Epithelial cell of esophagus (primary cell): ENCODE data around the gene TMED4.

Source experiments
- DNase-seq: peaks from one replicate; pipeline ENCODE4 v3.0.0; 2010; ENCODE audit warnings: low read depth
- H3K4me3 ChIP-seq: 2 replicates; pipeline ENCODE4 v1.5.1; 2011; ENCODE audit warnings: mild to moderate bottlenecking, low read length, control low read depth
- TF ChIP-seq, protein P1 (sequence below): IDR thresholded peaks from 2 replicates; pipeline ENCODE4 v1.5.1; 2011; ENCODE audit warnings: low read depth, mild to moderate bottlenecking, low read length, control low read depth, inconsistent platforms; ENCODE audit not compliant: insufficient read depth; ENCODE audit errors: missing control alignments

Gene TMED4

GRCh38 chr7:44534087-44534486 is 47.9 kb downstream of the TMED4 start:
- H3K4me3 ChIP-seq = no peak overlapping the region
- TF ChIP-seq, protein P1, sequence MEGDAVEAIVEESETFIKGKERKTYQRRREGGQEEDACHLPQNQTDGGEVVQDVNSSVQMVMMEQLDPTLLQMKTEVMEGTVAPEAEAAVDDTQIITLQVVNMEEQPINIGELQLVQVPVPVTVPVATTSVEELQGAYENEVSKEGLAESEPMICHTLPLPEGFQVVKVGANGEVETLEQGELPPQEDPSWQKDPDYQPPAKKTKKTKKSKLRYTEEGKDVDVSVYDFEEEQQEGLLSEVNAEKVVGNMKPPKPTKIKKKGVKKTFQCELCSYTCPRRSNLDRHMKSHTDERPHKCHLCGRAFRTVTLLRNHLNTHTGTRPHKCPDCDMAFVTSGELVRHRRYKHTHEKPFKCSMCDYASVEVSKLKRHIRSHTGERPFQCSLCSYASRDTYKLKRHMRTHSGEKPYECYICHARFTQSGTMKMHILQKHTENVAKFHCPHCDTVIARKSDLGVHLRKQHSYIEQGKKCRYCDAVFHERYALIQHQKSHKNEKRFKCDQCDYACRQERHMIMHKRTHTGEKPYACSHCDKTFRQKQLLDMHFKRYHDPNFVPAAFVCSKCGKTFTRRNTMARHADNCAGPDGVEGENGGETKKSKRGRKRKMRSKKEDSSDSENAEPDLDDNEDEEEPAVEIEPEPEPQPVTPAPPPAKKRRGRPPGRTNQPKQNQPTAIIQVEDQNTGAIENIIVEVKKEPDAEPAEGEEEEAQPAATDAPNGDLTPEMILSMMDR = no peak
- no peak for DNase-seq

GRCh38 chr7:44533301-44534055 is 48.6 kb downstream of the TMED4 start:
- TF ChIP-seq, protein P1 = no peak
- DNase-seq = no peak
- H3K4me3 ChIP-seq = no peak overlapping the region

DNA sequence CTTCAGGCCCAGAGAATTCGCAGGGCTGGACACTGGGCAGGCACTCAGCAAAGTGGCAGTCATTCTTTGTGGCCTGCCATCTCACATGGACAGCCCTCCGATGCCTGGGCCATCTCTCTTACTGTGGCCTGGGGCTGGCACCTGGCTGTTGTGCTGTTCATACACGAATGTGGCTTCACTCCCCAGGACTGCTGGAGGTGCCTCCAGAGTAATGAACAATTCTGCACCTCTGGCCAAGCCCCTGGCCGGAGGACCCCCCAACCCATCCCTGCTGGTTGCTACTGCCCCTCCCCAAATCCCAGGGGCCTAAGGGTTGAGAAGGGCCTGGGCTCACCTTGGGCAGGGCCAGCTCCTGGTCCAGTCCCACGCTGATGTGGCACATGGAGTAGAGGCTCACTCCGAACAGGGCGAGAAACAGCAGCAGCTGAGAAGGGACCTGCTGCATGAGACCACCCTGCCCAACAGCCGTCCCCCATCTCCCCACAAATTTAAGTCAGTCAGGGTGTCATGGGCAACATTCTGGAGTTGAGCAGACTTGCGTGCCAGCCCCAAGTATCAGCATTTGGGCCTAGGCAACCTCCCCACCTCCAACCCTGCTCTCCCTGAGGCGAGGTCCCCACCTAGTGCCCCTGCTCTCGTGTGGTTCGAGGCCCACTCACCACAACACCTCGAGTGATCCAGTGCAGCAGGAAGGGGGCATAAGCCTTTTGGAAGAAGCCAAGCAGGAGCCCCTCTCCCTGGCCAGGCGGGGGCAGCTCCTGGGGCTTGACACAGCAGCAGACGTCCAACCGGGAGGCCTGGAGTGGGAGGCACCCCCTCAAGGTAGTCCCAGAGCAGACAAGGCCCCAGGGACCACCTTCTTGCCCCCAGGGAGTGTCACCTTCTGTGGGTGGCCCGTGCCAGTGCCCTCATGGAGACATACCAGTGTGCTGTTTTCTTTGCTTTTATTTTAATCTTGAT is 50.3 kb downstream of the TMED4 start:
- H3K4me3 ChIP-seq = no peak overlapping the region
- no peak for DNase-seq
- TF ChIP-seq, protein P1 = no peak

DNA sequence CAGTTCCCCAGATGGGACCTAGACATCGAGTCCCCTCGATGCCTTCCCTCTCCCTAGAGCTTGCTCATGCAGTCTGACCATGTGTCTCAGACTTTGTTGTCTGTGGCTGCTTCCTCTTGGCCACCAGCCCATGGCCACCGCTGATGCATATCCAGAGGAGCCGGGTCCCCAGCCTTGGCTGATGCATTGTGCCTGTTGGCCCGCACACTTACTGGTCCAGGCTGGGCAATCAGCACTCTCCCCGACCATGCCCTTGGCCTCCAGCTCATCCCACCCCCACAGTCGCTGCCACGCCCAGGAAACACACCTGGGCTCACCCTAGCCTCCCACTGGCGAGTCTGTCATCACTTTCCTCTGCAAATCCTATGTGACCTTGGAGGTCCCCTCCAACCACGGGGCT is 51.0 kb downstream of the TMED4 start:
- TF ChIP-seq, protein P1 = no peak
- no peak for DNase-seq
- H3K4me3 ChIP-seq = no peak overlapping the region
